Inflammatory macrophage (primary cell): ENCODE data around the gene RPP38.

Experiments
- DNase-seq, 2 donors: peaks; one replicate each; pipeline ENCODE4 v3.0.0-alpha.2; 2020 to 2022
- total RNA-seq, 18 experiments: gene quantifications; one replicate each; lab custom pipeline; 2026; ENCODE audit warnings: mixed read lengths in 6 of 18, inconsistent platforms in 2 of 18; lab: John Stamatoyannopoulos, UW

RPP38 gene
- total RNA-seq, result 3.8 to 17.4 (median 10.1) reads per million in 18 experiments

- DNase-seq, result peak; percentile 98
Measured at GRCh38 chr10:15097011-15097812, at the start of gene RPP38. Gene RPP38, plus strand, starts transcription at chr10:15097355. Its CDS starts 5,960 bp downstream, at chr10:15103315.

GRCh38 chr10:15049533-15049932 lies 47.6 kb upstream of the RPP38 start:
- DNase-seq, result no peak

GRCh38 chr10:15052121-15052520 lies 45.0 kb upstream of the RPP38 start:
- no peak for DNase-seq

- no peak for DNase-seq
Measured at GRCh38 chr10:15053061-15053460, 44.1 kb upstream of the RPP38 start.

- no peak for DNase-seq
Measured at GRCh38 chr10:15058689-15059088, 38.5 kb upstream of the RPP38 start.

GRCh38 chr10:15059914-15060313 lies 37.2 kb upstream of the RPP38 start:
- no peak for DNase-seq

GRCh38 chr10:15060638-15061037 lies 36.5 kb upstream of the RPP38 start:
- DNase-seq, result no peak

- no peak for DNase-seq
Measured at GRCh38 chr10:15067154-15067553, 30.0 kb upstream of the RPP38 start.

- no peak for DNase-seq
Measured at GRCh38 chr10:15068802-15069201, 28.4 kb upstream of the RPP38 start.

GRCh38 chr10:15069230-15069629 lies 27.9 kb upstream of the RPP38 start:
- no peak for DNase-seq

- DNase-seq, result no peak
Measured at GRCh38 chr10:15072358-15072757, 24.8 kb upstream of the RPP38 start.

- DNase-seq, result no peak
Measured at GRCh38 chr10:15075421-15075820, 21.7 kb upstream of the RPP38 start.

- no peak for DNase-seq
Measured at GRCh38 chr10:15083674-15084501, 13.3 kb upstream of the RPP38 start.

- no peak for DNase-seq
Measured at GRCh38 chr10:15084502-15084922, 12.6 kb upstream of the RPP38 start.

- DNase-seq, result peak; percentile 64 to 69
Measured at GRCh38 chr10:15088428-15089261, 8.5 kb upstream of the RPP38 start, which contains the start of gene ACBD7. Gene ACBD7, minus strand, starts transcription at chr10:15088776. Its CDS starts 48 bp downstream, at chr10:15088728.

- no peak for DNase-seq
Measured at GRCh38 chr10:15091418-15091817, 5.7 kb upstream of the RPP38 start.

GRCh38 chr10:15092855-15093408 lies 4.2 kb upstream of the RPP38 start:
- no peak for DNase-seq

GRCh38 chr10:15096661-15097010 lies 519 bp upstream of the RPP38 start:
- no peak for DNase-seq

- DNase-seq, result no peak
Measured at GRCh38 chr10:15099886-15100285, 2.7 kb downstream of the RPP38 start.

- DNase-seq, result no peak
Measured at GRCh38 chr10:15103513-15103912, 6.4 kb downstream of the RPP38 start.

- DNase-seq, result peak; percentile 78 to 79
Measured at GRCh38 chr10:15106352-15107013, 9.3 kb downstream of the RPP38 start.

- DNase-seq, result no peak
Measured at GRCh38 chr10:15112657-15113056, 15.5 kb downstream of the RPP38 start.
